Stimulated activated CD8-positive, alpha-beta memory T cell treated with anti-CD3 and anti-CD28 coated beads, Interleukin-4, amount 100 ng/mL, for 24 hours (primary cell): ENCODE results near the gene CRIP2.

Source experiments
- DNase-seq: peaks from one replicate; pipeline ENCODE4 v3.0.0-alpha.2; 2020; ENCODE audit warnings: low read depth

CRIP2 gene

DNA sequence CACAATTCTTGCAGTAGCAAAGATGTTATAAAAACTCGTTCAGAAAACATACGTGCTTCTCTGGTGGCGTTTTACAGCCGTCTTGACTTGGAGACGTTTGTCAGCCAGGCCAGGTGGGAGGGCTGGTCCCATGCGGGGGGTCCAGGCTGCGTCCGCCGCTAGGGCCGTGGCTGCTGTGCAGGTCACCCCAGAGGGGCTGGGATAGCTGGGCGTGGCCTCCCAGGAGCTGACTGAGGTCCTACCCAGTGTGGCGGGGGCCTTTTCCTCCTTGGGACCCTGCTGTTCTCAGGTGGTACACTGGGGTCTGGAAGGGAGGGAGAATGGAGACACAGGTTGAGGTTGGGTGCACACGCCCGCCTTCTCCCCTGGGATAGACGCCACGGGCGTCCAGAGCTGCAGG lies 29.8 kb upstream of the CRIP2 start:
- no peak for DNase-seq

- DNase-seq = no peak
These were observed 29.3 kb upstream of the CRIP2 start for GRCh38 chr14:105445290-105445689.

DNA sequence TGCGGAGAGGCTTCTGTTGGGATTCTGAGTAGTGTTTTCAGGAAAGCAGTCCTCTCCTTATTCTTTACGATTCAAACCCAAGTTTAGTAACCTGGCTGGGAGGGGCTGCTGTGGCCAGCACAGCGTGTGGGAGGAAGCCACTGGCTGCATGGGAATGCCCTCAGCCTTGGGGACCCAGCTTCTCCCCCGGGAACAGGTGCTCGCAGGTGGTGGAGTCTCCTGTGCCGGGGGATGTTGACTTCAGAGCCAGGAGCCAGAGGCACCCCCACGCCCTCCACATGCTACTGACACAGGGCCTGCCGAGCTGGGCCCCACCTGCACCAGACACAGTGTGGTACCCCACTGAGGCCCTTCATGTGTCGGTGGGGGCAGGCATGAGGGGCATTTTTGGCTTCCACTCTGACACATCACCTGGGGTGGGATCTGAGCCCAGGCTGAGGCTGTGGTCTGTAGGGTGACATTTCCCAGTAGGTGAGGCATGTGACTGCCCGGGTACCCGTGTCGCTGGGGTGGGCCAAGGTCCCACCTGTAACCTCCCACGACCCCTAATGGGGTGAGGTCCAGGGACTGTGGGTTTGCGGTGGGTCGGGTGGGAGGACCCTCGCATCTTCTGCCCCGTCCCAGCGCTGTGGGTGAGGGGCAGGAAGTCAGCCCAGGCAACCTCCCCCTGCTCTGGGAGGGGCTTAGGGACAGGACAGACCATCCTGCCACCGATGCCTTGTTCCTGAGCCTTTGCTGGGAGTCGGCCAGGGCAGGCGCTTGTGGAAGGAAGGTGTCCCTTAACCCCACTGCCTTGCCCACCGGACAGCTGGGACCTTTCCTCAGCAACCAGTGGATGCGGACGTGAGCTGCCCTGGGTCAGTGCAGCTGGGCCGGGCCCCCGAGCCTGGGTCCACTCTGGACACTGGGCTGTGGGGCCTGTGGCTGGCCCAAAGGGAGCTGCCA lies 28.4 kb upstream of the CRIP2 start:
- DNase-seq = no peak

GRCh38 chr14:105446971-105447370 lies 27.6 kb upstream of the CRIP2 start:
- DNase-seq = no peak

DNA sequence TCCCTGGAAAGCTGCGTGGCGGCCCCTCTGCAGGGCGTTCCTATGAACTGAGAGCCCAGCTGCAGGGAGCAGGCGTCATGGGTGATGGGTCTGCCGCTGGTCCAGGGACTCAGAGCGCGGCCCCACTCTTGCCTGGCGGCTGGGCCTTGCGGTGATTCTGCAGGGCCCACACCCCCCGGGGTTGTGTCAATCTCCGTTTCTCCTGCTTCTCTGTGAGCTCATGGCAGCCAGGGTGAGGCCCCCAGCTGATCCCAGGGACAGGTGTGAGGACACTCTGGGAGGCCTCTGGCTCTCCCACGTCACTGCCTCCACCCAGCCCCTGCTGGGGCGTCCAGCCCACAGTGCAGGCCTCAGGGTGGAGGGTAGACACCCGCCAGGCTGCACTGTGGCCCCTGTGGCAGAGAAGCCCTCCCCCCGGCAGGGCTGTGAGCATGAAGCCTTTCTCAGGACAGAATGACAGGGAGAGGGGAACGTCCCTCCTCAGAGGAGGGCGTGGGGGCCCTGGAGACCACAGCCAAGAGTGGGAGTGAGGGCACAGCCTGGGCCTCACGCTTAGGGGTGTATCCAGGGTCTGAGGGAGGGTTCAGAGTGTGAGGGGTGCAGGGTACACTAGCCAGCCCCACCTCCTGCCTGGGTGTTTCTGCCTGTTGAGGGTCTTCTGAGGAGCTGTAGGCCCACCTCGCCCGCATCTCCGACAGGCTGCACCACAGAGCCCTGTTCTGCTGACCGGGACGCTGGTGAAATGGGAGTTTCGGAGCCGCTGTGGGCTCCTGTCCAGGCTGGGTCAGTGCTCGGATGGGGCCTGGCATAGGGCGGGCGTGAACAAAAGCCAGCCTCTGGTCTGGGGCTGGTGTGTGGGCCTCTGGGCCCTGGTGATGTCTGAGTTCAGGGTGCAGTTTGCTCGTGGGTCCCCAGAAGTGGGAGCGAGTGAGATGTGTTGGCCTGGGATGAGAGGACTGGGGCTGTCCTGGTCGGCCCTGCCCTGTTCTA lies 26.7 kb upstream of the CRIP2 start:
- DNase-seq = no peak

DNA sequence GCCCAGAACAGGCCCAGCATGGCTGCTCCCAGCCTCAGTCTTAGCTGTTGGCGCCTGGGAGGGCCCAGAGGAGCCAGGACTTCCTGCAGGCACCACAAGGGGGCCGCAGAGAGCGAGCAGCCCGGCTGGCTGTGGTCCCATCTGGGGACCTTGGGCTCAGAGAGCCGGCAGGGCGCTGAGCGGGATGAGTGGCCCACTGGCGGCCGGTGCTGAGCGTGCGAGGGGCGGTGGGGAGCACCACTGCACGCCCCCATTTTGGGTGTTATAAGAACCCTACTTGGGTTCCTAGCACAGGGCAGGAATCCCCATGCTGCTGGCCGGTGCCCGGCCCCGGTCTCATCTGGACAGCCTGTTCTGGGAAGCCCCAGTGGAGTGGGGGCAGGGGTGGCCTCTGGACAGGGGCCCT lies 25.9 kb upstream of the CRIP2 start:
- peak; percentile 52 for DNase-seq

GRCh38 chr14:105449276-105450122 lies 25.1 kb upstream of the CRIP2 start:
- no peak for DNase-seq

GRCh38 chr14:105450123-105450505 lies 24.5 kb upstream of the CRIP2 start:
- DNase-seq = no peak

- no peak for DNase-seq
These were observed 23.5 kb upstream of the CRIP2 start for GRCh38 chr14:105450864-105451720.

DNA sequence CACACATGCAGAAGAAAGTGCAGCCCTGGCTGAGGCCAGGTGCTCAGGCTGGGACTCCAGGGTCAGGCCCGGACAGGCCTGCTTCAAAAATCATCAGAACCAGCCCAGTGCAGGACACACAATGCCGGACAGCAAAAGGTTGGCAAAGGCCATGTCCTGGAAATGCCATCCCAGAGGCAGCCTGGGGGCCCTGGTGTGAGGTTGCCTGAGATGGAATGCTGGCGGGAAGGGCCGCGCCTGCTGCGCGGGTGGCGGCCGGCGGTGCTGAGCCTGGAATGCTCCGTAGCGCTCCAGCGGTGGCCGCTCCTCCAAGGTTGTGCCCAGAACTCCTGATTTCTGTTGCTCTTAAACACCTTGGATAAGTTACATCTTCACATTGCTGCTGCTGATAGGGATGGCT lies 21.7 kb upstream of the CRIP2 start:
- no peak for DNase-seq

GRCh38 chr14:105453847-105454246 lies 20.8 kb upstream of the CRIP2 start:
- no peak for DNase-seq

GRCh38 chr14:105455086-105455640 lies 19.5 kb upstream of the CRIP2 start:
- no peak for DNase-seq

- DNase-seq = no peak
These were observed 18.6 kb upstream of the CRIP2 start for GRCh38 chr14:105455766-105456660.

- DNase-seq = no peak
These were observed 17.6 kb upstream of the CRIP2 start for GRCh38 chr14:105456736-105457617.

DNA sequence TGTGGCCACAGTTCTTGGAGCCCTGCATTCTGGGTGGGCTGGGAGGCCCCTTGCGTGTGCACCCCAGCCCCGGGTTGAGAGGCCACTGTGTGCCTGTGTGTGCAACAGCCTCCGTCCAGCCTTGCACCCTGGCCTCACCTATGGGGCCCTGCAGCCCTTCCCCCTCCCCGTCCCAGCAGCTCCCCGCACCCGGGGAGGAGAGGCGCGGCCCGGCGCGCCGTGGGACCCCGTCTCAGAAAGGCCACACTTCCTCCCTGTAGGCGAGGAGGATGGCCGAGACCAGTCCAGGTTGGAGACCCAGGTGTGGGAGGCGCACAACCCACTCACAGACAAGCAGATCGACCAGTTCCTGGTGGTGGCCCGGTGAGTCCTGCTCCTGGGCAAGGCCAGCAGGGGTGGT lies 16.6 kb upstream of the CRIP2 start:
- no peak for DNase-seq

DNA sequence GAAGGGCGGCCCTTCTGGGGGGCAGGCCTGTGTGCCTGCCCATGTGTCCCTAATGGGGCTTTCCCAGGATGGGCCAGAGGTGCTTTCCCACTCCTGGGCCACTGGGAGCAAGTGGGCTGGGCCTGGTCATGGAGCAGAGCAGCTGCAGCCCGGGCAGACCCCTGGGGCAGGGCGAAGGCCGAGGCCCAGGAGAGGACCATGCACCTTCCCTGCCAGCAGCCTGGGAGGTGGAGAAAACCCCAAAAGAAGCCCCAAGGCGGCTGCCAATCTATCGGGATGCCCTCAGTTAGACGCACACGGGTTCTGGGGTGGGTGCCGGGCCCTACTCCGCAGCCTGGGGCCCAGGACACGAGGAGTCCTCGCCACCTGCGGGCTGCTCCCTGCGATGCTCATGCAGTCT lies 16.1 kb upstream of the CRIP2 start:
- DNase-seq = no peak

GRCh38 chr14:105460116-105460515 lies 14.5 kb upstream of the CRIP2 start:
- DNase-seq = no peak

GRCh38 chr14:105460616-105461015 lies 14.0 kb upstream of the CRIP2 start:
- no peak for DNase-seq
